SK-N-SH (cell line): Measurements from ENCODE around the gene PXYLP1.

ENCODE experiments used
- EP300 ChIP-seq, 2 experiments: IDR thresholded peaks; 2 replicates each; pipeline versions ENCODE4 v1.4.0 to v1.6.1; 2012; ENCODE audit warnings: borderline replicate concordance in 1 of 2, low read depth in 1 of 2, low read length in 1 of 2
- NFIC ChIP-seq: IDR thresholded peaks from 2 replicates; pipeline ENCODE4 v1.4.0; 2012; ENCODE audit warnings: borderline replicate concordance
- POLR2AphosphoS5 ChIP-seq: IDR thresholded peaks from 2 replicates; pipeline ENCODE4 v1.6.1; 2012; ENCODE audit warnings: low read depth, low read length
- RFX5 ChIP-seq: IDR thresholded peaks from 2 replicates; pipeline ENCODE4 v1.6.1; 2012; ENCODE audit warnings: mild to moderate bottlenecking, improper control_type of control experiment, low read length
- TEAD4 ChIP-seq: IDR thresholded peaks from 2 replicates; pipeline ENCODE4 v1.4.0; 2012; ENCODE audit warnings: mild to moderate bottlenecking, borderline replicate concordance; ENCODE audit not compliant: insufficient read depth
- TF ChIP-seq, protein P1 (sequence below): fragments of 200-600 bp; sonication (generic); IDR thresholded peaks from 2 replicates; pipeline ENCODE4 v1.6.1; 2017; ENCODE audit warnings: antibody characterized with exemption, mild to moderate bottlenecking, moderate library complexity

DNA sequence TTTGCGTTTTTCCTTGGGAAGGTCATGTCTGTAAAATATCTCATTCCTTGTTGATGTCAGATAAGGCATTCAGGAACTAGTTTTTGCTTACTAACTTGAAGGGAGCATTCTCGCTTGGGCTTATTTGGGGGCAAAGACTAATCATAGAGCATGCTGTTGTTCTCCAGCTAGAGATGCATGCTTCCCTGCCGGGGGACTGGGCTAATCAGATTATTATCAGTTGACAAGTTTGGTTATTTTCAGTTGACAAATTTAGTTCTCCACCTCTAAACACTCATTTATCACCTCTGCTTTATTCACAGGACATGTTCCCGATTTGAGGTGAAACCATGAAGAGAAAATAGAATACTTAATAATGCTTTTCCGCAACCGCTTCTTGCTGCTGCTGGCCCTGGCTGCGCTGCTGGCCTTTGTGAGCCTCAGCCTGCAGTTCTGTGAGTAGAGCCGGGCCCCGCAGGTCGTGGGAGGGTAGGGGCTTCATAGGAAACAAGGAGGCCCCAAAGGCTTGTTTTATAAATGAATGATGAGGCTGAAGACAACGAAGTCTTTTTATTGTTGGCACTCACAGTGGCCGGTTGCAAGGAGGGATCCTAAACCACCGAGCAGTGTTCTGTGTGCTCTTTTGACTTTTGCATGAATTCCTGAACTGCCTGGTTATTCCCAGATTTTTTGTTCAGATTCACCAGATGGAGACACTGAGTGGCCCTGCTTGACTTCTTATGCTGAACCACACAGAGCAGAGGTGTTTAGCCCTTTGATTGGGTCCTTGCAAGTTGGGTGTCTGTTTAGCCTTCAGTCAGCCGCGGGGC lies 28.4 kb downstream of the PXYLP1 start:
- TF ChIP-seq POLR2AphosphoS5 (no peak), TEAD4 (no peak), RFX5 (no peak), EP300 (IDR thresholded peaks at IDR 0.05; ENCODE audit: borderline replicate concordance in 1 of 2, low read depth in 1 of 2, low read length in 1 of 2) (no peak), NFIC (no peak)
- TF ChIP-seq, protein P1, sequence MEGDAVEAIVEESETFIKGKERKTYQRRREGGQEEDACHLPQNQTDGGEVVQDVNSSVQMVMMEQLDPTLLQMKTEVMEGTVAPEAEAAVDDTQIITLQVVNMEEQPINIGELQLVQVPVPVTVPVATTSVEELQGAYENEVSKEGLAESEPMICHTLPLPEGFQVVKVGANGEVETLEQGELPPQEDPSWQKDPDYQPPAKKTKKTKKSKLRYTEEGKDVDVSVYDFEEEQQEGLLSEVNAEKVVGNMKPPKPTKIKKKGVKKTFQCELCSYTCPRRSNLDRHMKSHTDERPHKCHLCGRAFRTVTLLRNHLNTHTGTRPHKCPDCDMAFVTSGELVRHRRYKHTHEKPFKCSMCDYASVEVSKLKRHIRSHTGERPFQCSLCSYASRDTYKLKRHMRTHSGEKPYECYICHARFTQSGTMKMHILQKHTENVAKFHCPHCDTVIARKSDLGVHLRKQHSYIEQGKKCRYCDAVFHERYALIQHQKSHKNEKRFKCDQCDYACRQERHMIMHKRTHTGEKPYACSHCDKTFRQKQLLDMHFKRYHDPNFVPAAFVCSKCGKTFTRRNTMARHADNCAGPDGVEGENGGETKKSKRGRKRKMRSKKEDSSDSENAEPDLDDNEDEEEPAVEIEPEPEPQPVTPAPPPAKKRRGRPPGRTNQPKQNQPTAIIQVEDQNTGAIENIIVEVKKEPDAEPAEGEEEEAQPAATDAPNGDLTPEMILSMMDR: no peak
